H1 (cell line): ENCODE measurements around the gene C5orf24. TPM values are rescaled to one million over a fixed set of nuclear protein-coding genes. Genes with fewer than 3 reads are reported as not detected.

Experiments
- HDAC6 ChIP-seq: IDR thresholded peaks from one replicate; pipeline ENCODE4 v1.7.1; 2012; ENCODE audit warnings: low read depth, mild to moderate bottlenecking, inconsistent platforms, low read length, moderate library complexity
- JUN ChIP-seq: IDR thresholded peaks from 2 replicates; pipeline ENCODE4 v1.6.1; 2011; ENCODE audit warnings: low read depth, mild to moderate bottlenecking, improper control_type of control experiment, low read length
- SAP30 ChIP-seq: fragments of 300-600 bp; sonication (generic); IDR thresholded peaks from 2 replicates; pipeline ENCODE4 v1.7.1; 2012; ENCODE audit warnings: low read length, moderate library complexity, mild to moderate bottlenecking, inconsistent platforms; ENCODE audit not compliant: insufficient read depth, insufficient replicate concordance
- SIX5 ChIP-seq: IDR thresholded peaks from 2 replicates; pipeline ENCODE4 v1.6.1; 2011; ENCODE audit warnings: mild to moderate bottlenecking, low read depth, low read length
- polyA plus RNA-seq, 7 experiments: library from polyadenylated mRNA; depleted of rRNA in 3 of 7; stranded (reverse) in 5 of 7; unstranded in 2 of 7; fragments of >200 nt in 5 of 7; fragments of 200-250 nt in 2 of 7; gene quantifications; 1 replicate in 5 of 7; 2 replicates in 1 of 7; 4 replicates in 1 of 7; pipeline versions ENCODE4 v1.2.1 to v1.2.3, GENCODE V29; 2011 to 2013; ENCODE audit warnings: missing spikeins in 2 of 7, mixed read lengths in 2 of 7
- total RNA-seq: library from RNA; stranded (reverse); fragmentation: NEBNext Ultra II Directional; extraction: Animal tissue kit (Norgen Biotek cat#: 25700); gene quantifications from 2 replicates; pipeline ENCODE4 v1.2.1, GENCODE V29; 2021

C5orf24 gene
- total and polyA plus RNA-seq, 2 of the 8 experiments (the other 6 are each of a cell fraction or from before 2014, with no cell fraction given): 11.1 to 20.2 TPM

DNA sequence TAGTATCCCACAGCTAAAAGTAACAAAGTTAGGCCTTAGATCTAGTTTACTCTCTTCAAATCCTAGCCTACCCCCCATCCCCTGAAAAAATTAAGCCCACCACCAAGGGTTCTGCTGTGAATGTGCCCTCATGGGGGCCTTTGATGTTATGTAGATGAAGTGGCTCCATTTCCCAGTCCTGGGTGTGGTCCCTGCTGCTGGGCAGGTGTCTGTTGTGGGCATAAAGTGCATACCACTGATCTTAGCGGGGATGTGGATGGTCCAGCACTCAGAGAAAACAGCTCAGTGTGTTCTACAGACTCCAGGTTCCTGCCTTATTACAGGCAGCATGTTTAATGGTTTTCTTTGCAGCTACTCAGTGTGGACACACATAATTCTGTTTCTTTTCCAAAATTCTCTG is 61.0 kb downstream of the C5orf24 start (continued):
- TF ChIP-seq SAP30 (no peak), SIX5 (no peak), HDAC6 (no peak), JUN (no peak)
- TF ChIP-seq, all 59 proteins: peak for 0

Other genes starting within 250 kb of the C5orf24 start
- gene SAR1B, start 213.1 kb upstream of the C5orf24 start, total RNA-seq: 36.3 and 37.5 TPM in 2 replicates
- gene SAR1B, start 213.1 kb upstream of the C5orf24 start, polyA plus RNA-seq (2011; rRNA removed): 7.1 and 9.1 TPM in 2 replicates
- 31.0 and 33.7 TPM in 2 replicates for gene SEC24A, start 197.2 kb upstream of the C5orf24 start, total RNA-seq
- gene SEC24A, start 197.2 kb upstream of the C5orf24 start, polyA plus RNA-seq (2011; rRNA removed): 14.7 and 18.8 TPM in 2 replicates
- 42.0 and 42.8 TPM in 2 replicates for gene CAMLG, start 107.4 kb upstream of the C5orf24 start, total RNA-seq
- gene CAMLG, start 107.4 kb upstream of the C5orf24 start, polyA plus RNA-seq (2011; rRNA removed): 10.8 and 12.3 TPM in 2 replicates
- gene DDX46, start 87.2 kb upstream of the C5orf24 start, total RNA-seq: 100.0 and 110 TPM in 2 replicates
- gene DDX46, start 87.2 kb upstream of the C5orf24 start, polyA plus RNA-seq (2011; rRNA removed): 17.2 and 22.6 TPM in 2 replicates
- 30.8 and 34.5 TPM in 2 replicates for gene TXNDC15, start 28.4 kb downstream of the C5orf24 start, total RNA-seq
- gene TXNDC15, start 28.4 kb downstream of the C5orf24 start, polyA plus RNA-seq (2011; rRNA removed): 20.1 and 22.8 TPM in 2 replicates
- 7.2 and 10.3 TPM in 2 replicates for gene PCBD2, start 59.2 kb downstream of the C5orf24 start, total RNA-seq
- 4.4 and 4.8 TPM in 2 replicates for gene PCBD2, start 59.2 kb downstream of the C5orf24 start, polyA plus RNA-seq (2011; rRNA removed)
- 0.48 TPM in 1 of 2 replicates, not detected in the other for gene CATSPER3, start 121.9 kb downstream of the C5orf24 start, total RNA-seq
- 0.60 and 0.62 TPM in 2 replicates for gene CATSPER3, start 121.9 kb downstream of the C5orf24 start, polyA plus RNA-seq (2011; rRNA removed)
- gene PITX1, start 188.3 kb downstream of the C5orf24 start, total RNA-seq: not detected in 2 replicates
- gene PITX1, start 188.3 kb downstream of the C5orf24 start, polyA plus RNA-seq (2011; rRNA removed): 0.03 and 0.05 TPM in 2 replicates